PC-3 (cell line): Measurements from ENCODE around the gene GC.

Experiments used
- CTCF ChIP-seq: fragments of 300-600 bp; sonication (generic); conservative IDR thresholded peaks from 2 replicates; pipeline ENCODE4 v1.5.1; 2017; ENCODE audit warnings: antibody characterized with exemption, low read depth, mild to moderate bottlenecking, low read length
- EZH2 ChIP-seq: fragments of 300-600 bp; sonication (generic); IDR thresholded peaks from one replicate; pipeline ENCODE4 v1.6.1; 2017; ENCODE audit warnings: antibody characterized with exemption, mild to moderate bottlenecking, low read length; ENCODE audit not compliant: unreplicated experiment
- EZH2phosphoT487 ChIP-seq: fragments of 300-600 bp; sonication (generic); IDR thresholded peaks from 2 replicates; pipeline ENCODE4 v1.6.1; 2018; ENCODE audit warnings: mild to moderate bottlenecking, antibody characterized with exemption, low read length, borderline replicate concordance

DNA sequence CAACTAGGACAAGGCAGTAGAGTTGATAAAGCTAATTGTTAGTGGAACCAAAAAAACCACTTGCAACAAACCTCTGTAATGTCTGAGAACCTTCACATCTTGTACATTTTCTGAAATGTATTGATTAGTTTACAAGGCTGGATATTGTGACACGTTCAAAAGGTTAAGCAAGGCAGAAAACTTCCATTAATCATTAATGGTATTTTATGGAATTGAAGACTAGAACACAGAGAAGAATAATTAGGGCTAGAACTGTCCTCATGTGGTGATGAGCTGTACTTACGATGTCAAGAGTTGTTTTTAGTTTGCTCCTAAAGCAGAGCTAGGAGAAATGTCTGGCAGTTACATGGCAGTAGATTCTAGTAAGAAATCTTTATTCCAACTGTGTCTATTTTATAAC, 12.3 kb downstream of the GC start:
- TF ChIP-seq CTCF, result no peak
- no peak for TF ChIP-seq EZH2phosphoT487
- TF ChIP-seq EZH2, result no peak
